ENCODE data around the gene NGEF. TPM values are rescaled to one million over a fixed set of nuclear protein-coding genes. Genes with fewer than 3 reads are reported as not detected.

Gene NGEF
- total RNA-seq, 1 experiment from 2014 or later, result 5.4 TPM

DNA sequence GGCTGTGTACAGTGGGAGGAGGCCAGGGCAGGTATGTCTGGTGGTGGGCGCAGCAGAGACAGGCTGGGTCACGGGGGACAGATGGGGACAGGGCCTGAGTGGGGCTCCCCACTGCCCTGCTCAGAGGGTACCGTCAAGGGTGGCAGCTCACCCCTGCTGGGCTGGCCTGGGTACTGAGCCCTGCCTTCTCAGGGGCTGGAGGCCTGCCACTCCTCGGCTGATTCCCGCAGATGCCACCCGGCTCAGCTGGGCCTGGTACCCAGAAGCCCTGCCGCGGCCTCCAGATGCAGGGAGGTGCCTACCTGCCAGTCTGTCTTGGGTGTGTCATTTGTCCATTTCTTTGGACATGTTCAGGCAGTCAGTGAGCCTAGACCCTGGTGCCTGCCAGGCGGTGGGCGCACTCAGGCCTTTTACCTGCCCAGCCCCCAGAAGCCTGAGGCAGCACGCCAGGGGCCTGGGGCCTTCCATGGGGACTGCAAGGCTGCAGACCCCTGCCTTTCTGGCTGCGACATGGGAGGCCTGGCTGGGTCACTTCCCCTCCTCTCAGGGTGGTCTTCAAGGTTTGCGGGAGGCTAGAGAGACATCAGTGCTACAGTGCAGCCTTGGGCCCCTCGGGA is 139.7 kb downstream of the NGEF start (continued):
- TF ChIP-seq NR1H2 (CRISPR knock-in tag; IDR thresholded peaks at IDR 0.05) (no peak), JUN (CRISPR knock-in tag; IDR thresholded peaks at IDR 0.05) (no peak)

DNA sequence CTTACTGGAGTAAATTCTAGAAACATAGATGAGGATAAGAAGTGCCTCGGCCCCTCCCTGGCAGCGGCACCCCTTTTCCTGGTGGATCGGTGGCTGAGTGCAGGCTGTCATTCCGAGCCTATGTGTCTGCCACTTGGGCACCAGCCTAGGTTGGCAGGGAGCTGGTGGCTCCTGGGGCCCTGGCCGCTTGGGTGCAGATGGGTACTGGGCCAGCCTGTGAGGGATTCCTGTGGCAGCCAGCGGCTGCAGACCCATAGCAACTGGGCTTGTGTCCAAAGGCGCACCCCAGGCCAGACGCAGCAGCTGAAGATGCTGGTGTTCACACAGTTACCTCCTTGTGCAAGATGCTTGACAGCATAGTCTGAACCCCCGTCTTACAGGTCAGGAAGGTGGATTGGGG is 140.2 kb downstream of the NGEF start:
- TF ChIP-seq, protein P1, sequence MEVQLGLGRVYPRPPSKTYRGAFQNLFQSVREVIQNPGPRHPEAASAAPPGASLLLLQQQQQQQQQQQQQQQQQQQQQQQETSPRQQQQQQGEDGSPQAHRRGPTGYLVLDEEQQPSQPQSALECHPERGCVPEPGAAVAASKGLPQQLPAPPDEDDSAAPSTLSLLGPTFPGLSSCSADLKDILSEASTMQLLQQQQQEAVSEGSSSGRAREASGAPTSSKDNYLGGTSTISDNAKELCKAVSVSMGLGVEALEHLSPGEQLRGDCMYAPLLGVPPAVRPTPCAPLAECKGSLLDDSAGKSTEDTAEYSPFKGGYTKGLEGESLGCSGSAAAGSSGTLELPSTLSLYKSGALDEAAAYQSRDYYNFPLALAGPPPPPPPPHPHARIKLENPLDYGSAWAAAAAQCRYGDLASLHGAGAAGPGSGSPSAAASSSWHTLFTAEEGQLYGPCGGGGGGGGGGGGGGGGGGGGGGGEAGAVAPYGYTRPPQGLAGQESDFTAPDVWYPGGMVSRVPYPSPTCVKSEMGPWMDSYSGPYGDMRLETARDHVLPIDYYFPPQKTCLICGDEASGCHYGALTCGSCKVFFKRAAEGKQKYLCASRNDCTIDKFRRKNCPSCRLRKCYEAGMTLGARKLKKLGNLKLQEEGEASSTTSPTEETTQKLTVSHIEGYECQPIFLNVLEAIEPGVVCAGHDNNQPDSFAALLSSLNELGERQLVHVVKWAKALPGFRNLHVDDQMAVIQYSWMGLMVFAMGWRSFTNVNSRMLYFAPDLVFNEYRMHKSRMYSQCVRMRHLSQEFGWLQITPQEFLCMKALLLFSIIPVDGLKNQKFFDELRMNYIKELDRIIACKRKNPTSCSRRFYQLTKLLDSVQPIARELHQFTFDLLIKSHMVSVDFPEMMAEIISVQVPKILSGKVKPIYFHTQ (CRISPR knock-in tag; IDR thresholded peaks at IDR 0.05), result no peak
- TF ChIP-seq IRF2 (CRISPR knock-in tag; IDR thresholded peaks at IDR 0.05; ENCODE audit: borderline replicate concordance, low read depth) (no peak), ZNF423 (CRISPR knock-in tag; IDR thresholded peaks at IDR 0.05) (no peak), CBFB (CRISPR knock-in tag; IDR thresholded peaks at IDR 0.05; ENCODE audit: low read depth) (no peak), ZNF396 (CRISPR knock-in tag; IDR thresholded peaks at IDR 0.05; ENCODE audit: borderline replicate concordance) (no peak), OVOL2 (CRISPR knock-in tag; IDR thresholded peaks at IDR 0.05; ENCODE audit: borderline replicate concordance) (no peak), FOXK1 (CRISPR knock-in tag; IDR thresholded peaks at IDR 0.05) (no peak), NR1H2 (CRISPR knock-in tag; IDR thresholded peaks at IDR 0.05) (no peak)
- TF ChIP-seq, protein P2, sequence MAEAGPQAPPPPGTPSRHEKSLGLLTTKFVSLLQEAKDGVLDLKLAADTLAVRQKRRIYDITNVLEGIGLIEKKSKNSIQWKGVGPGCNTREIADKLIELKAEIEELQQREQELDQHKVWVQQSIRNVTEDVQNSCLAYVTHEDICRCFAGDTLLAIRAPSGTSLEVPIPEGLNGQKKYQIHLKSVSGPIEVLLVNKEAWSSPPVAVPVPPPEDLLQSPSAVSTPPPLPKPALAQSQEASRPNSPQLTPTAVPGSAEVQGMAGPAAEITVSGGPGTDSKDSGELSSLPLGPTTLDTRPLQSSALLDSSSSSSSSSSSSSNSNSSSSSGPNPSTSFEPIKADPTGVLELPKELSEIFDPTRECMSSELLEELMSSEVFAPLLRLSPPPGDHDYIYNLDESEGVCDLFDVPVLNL (CRISPR knock-in tag; IDR thresholded peaks at IDR 0.05; ENCODE audit: borderline replicate concordance, low read depth), result no peak
- TF ChIP-seq, protein P3, sequence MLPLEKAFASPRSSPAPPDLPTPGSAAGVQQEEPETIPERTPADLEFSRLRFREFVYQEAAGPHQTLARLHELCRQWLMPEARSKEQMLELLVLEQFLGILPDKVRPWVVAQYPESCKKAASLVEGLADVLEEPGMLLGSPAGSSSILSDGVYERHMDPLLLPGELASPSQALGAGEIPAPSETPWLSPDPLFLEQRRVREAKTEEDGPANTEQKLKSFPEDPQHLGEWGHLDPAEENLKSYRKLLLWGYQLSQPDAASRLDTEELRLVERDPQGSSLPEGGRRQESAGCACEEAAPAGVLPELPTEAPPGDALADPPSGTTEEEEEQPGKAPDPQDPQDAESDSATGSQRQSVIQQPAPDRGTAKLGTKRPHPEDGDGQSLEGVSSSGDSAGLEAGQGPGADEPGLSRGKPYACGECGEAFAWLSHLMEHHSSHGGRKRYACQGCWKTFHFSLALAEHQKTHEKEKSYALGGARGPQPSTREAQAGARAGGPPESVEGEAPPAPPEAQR (CRISPR knock-in tag; IDR thresholded peaks at IDR 0.05), result no peak
- TF ChIP-seq, protein P4, sequence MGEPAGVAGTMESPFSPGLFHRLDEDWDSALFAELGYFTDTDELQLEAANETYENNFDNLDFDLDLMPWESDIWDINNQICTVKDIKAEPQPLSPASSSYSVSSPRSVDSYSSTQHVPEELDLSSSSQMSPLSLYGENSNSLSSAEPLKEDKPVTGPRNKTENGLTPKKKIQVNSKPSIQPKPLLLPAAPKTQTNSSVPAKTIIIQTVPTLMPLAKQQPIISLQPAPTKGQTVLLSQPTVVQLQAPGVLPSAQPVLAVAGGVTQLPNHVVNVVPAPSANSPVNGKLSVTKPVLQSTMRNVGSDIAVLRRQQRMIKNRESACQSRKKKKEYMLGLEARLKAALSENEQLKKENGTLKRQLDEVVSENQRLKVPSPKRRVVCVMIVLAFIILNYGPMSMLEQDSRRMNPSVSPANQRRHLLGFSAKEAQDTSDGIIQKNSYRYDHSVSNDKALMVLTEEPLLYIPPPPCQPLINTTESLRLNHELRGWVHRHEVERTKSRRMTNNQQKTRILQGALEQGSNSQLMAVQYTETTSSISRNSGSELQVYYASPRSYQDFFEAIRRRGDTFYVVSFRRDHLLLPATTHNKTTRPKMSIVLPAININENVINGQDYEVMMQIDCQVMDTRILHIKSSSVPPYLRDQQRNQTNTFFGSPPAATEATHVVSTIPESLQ (CRISPR knock-in tag; IDR thresholded peaks at IDR 0.05), result no peak
- H3K4me3 Mint-ChIP-seq, result no peak overlapping the region
- DNase-seq (ENCODE audit: low spot score) (no peak), ATAC-seq (no peak)
- ChIA-PET POLR2A (no interaction called here), CTCF (interaction anchor here (1.0 kb wide), 1 partner anchor 14 kb away, joined by 5 read pairs; no protein-coding TSS in a partner anchor)
- no peaks in the 10 kb centered on the region for H3K9me3 Mint-ChIP-seq
- H3K36me3 Mint-ChIP-seq, result no peaks in the 10 kb centered on the region
- H3K4me1 Mint-ChIP-seq, result peaks cover 4% of the 10 kb centered on the region; the same call in 1 of the 2 replicates
- H3K27ac Mint-ChIP-seq, result no peak overlapping the region
- peaks cover 18% of the 10 kb centered on the region for H3K27me3 Mint-ChIP-seq (ENCODE audit: low read depth)

DNA sequence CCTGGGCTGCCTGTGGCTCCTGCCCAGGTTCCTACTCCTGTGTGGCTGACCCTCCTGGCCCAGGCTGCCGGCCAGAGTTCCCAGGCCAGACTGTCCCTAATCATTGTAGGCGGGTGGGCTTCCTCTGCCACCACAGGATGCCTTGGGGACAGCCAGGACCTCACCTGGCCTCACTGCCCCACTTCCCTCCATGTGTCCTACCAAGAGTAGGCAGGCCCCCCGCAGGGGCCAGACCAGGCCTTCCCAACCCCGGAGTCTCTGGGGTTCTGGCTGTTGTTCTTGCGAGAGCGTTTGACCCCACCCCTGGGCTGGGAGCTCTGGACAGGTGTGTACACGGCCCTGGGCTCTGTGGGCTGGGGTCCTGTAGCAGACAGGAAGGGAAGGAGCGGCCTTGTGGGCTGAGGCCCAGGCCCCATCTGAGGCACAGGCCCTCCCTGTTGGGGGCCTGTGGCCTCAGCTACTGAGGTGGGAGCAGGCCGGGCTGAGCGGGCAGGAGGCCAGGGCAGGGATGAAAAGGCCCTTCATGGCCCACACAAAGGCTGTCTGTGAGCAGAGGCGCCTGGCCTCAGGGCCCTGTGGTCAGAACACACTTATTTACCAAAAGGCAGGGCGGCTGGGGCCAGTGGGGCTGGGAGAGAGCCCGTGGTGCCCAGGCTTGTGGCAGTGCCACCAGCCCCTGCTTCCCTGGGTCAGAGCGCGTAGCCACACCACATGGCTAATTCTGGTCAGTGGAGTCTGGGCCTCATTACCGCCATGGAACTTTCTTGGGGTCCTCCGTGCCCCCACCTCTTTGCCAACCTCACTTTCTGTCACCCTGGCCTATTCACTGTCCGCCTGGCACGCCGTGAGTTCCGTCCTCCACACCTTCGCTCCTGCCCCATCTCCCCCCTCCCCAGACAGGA is 141.0 kb downstream of the NGEF start:
- POLR2A ChIA-PET, result interaction anchor here (0.5 kb wide), 1 partner anchor 196 kb away, joined by 3 read pairs; no protein-coding TSS in a partner anchor
- ATAC-seq, result no peak
- H3K4me3 Mint-ChIP-seq, result no peak overlapping the region
- H3K27ac Mint-ChIP-seq, result no peak overlapping the region
- H3K4me1 Mint-ChIP-seq, result peaks cover 4% of the 10 kb centered on the region; the same call in 1 of the 2 replicates
- no peak for DNase-seq (ENCODE audit: low spot score)
- no peaks in the 10 kb centered on the region for H3K9me3 Mint-ChIP-seq
- H3K27me3 Mint-ChIP-seq (ENCODE audit: low read depth), result peaks cover 11% of the 10 kb centered on the region
- CTCF ChIA-PET, result interaction anchor here (1.0 kb wide), 1 partner anchor 15 kb away, joined by 5 read pairs; no protein-coding TSS in a partner anchor
- no peaks in the 10 kb centered on the region for H3K36me3 Mint-ChIP-seq
- TF ChIP-seq ZNF317 (CRISPR knock-in tag; IDR thresholded peaks at IDR 0.05; ENCODE audit: borderline replicate concordance, low read depth), result no peak
- TF ChIP-seq, protein P5, sequence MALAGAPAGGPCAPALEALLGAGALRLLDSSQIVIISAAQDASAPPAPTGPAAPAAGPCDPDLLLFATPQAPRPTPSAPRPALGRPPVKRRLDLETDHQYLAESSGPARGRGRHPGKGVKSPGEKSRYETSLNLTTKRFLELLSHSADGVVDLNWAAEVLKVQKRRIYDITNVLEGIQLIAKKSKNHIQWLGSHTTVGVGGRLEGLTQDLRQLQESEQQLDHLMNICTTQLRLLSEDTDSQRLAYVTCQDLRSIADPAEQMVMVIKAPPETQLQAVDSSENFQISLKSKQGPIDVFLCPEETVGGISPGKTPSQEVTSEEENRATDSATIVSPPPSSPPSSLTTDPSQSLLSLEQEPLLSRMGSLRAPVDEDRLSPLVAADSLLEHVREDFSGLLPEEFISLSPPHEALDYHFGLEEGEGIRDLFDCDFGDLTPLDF (CRISPR knock-in tag; IDR thresholded peaks at IDR 0.05), result no peak
- TF ChIP-seq, protein P6, sequence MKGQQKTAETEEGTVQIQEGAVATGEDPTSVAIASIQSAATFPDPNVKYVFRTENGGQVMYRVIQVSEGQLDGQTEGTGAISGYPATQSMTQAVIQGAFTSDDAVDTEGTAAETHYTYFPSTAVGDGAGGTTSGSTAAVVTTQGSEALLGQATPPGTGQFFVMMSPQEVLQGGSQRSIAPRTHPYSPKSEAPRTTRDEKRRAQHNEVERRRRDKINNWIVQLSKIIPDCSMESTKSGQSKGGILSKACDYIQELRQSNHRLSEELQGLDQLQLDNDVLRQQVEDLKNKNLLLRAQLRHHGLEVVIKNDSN (CRISPR knock-in tag; IDR thresholded peaks at IDR 0.05), result no peak
- TF ChIP-seq IRF2 (CRISPR knock-in tag; IDR thresholded peaks at IDR 0.05; ENCODE audit: borderline replicate concordance, low read depth), result no peak
- TF ChIP-seq, protein P7, sequence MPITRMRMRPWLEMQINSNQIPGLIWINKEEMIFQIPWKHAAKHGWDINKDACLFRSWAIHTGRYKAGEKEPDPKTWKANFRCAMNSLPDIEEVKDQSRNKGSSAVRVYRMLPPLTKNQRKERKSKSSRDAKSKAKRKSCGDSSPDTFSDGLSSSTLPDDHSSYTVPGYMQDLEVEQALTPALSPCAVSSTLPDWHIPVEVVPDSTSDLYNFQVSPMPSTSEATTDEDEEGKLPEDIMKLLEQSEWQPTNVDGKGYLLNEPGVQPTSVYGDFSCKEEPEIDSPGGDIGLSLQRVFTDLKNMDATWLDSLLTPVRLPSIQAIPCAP (CRISPR knock-in tag; IDR thresholded peaks at IDR 0.05), result no peak
- peak; percentile 42 for TF ChIP-seq GABPB1 (CRISPR knock-in tag; IDR thresholded peaks at IDR 0.05)
- TF ChIP-seq SP1 (CRISPR knock-in tag; conservative IDR thresholded peaks at IDR 0.05), result no peak
